Retina (tissue), 1 donor: ENCODE results near the gene SEPTIN10.
"Not testable (repeated sequence)": the region's sequence is repeated elsewhere in the genome, so short reads cannot be mapped to it uniquely, and the experiment has no call there.

ENCODE experiments used
- DNase-seq: peaks from one replicate; pipeline ENCODE4 v3.0.0-alpha.2; 2016

Gene SEPTIN10

GRCh38 chr2:109633284-109633961 is 19.7 kb upstream of the SEPTIN10 start:
- no peak for DNase-seq

- no peak for DNase-seq
These were observed 18.5 kb upstream of the SEPTIN10 start for GRCh38 chr2:109632158-109632789.

- no peak for DNase-seq
These were observed 18.0 kb upstream of the SEPTIN10 start for GRCh38 chr2:109631741-109632140.

GRCh38 chr2:109630441-109631430 is 17.0 kb upstream of the SEPTIN10 start:
- DNase-seq, result no peak

GRCh38 chr2:109629867-109630266 is 16.1 kb upstream of the SEPTIN10 start:
- DNase-seq, result no peak

- DNase-seq, result not testable (repeated sequence)
These were observed 14.6 kb upstream of the SEPTIN10 start for GRCh38 chr2:109628321-109628720.

DNA sequence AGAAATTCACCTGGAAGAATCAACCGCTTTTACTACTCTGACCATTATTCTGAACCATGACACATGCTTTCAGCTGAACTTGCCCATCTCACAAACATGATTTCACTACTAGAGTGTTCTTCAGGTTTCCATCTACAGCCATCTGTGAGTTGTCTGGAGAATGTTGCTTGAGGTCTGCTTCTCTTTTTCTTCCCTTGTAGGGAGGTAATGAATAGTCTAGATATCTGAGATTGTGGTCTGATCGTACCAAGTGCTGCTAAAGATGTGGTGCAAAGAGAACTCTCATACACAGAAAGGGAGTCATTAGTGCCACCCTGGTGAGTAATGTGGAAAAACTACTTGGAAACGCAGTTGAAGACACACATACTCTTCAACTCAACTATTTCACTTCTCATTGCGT is 10.6 kb upstream of the SEPTIN10 start:
- no peak for DNase-seq

- DNase-seq, result no peak
These were observed 10.2 kb upstream of the SEPTIN10 start for GRCh38 chr2:109623923-109624322.

GRCh38 chr2:109623297-109623696 is 9.5 kb upstream of the SEPTIN10 start:
- DNase-seq, result no peak

GRCh38 chr2:109619032-109619615 is 5.4 kb upstream of the SEPTIN10 start:
- DNase-seq, result no peak

DNA sequence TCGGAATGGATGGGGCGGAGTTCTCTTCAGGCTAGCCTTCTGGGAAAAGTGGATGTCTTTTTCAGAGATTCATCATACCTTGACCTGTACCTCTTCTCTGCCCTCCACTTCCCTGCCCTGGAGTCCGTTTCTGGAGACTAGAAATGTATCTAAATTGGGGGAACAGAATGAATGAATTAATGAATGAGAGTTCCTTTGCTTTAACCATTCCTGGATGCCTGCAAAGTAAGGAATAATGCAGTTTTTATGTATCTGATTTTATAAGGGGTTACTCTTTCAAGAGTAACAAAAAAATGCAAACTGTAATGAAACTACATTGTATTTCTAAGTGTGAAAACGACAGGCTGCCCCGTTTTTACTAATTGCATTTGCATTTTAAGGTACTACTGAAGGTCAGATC is 2.4 kb upstream of the SEPTIN10 start:
- DNase-seq, result no peak

DNA sequence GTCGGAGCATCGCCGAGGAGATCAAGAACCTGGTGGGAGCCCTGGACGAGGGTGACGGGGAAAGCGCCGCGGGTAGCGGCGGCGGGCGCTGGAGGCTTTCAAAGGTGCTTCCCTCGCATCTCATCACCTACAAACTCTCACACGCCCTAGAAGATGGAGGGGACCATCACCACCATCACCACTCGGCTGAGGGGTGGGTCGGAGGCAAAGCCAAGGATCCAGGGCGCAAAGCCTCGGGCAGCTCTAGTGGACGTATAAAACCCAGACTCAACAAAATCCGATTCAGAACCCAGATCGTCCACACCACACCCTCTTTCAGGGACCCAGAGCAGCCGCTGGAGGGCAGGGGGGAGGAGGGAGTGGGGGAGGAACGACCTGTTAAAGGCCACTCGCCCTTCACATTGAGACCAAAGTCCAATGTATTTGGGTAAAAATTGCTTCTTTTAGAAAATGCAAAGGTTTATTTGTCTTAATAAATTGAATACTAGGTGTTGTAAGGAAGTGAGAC is 1.9 kb upstream of the SEPTIN10 start:
- no peak for DNase-seq

DNA sequence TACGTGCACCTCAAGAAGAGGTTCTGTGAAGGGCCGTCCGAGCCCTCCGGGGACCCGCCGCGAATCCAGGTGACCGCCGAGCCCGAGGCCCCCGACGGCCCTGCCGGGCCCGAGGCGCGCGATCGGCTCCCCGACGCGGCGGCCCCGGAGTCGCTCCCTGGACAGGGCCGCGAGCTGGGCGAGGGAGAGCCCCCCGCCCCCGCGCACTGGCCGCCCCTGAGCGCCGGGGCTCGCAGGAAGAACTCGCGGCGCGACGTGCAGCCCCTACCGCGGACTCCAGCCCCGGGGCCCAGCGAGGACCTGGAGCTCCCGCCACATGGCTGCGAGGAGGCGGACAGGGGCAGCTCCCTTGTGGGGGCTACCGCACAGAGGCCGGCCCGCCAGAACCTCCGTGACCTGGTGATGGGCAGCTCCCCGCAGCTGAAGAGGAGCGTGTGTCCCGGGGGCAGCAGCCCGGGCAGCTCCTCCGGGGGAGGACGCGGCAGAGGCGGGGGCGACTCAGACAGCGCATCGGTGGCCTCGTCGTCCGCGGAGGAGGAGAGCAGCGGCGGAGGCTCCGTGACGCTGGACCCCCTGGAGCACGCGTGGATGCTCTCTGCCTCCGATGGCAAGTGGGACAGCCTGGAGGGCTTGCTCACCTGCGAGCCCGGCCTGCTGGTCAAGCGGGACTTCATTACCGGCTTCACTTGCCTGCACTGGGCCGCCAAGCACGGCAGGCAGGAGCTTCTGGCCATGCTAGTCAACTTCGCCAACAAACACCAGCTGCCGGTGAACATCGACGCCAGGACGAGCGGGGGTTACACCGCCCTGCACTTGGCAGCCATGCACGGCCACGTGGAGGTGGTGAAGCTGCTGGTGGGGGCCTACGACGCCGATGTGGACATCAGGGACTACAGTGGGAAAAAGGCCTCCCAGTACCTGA is 1.2 kb upstream of the SEPTIN10 start:
- DNase-seq, result peak; percentile 79

- DNase-seq, result peak; percentile 84
These were observed 465 bp downstream of the SEPTIN10 start for GRCh38 chr2:109613081-109613921.

DNA sequence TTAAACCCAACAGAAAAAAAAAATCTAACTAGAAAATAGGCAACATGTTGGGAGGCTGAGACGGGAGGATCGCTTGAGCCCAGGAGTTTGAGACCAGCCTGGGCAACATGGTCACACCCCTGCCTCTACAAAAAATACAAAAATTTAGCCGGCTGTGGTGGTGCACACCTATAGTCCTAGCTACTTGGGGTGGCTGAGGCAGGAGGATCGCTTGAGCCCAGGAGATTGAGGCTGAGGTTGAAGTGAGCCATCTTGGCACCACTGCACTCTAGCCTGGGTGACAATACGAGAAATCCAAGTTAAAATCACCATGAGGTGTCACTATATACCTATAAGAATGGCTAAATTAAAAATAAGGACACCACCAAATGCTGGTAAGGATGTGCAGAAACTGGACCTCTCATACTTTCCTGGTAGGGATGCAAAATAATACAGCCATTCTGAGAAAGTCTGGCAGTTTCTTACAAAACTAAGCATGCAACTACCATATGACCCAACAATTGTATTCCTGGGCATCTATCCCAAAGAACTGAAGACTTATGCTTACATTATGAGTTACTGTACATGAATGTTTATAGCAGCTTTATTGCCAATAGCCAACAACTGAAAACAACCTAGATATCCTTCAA is 2.2 kb downstream of the SEPTIN10 start:
- no peak for DNase-seq

DNA sequence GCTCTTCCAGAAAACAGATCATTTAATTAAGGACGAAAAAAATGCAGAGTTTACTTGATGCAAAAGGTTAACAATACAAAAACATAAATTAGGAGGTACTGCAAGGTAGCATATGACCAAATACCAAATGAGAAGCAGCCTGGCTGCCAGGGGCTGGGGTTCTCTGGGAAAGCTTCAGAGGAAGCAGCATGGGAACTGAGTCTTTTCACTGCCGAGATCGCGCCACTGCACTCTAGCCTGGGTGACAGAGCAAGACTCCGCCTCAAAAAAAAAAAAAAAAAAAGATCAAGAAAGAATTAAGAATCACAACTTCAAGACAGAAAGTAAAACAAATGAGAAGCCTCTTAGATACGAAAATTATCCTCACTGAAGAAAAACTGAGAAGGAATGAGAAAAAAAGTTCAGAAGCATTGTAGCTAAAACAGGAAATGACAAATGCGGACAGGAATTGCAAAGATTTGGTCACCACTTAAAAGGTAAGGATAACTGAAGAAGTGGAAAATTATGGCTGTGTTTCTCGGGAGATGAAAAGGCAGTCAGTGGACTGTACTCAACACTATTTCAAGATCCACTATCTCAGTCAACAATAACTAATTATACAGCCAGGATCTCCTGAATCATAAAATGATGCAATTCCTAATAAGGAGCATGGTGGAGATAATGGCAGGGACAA is 4.3 kb downstream of the SEPTIN10 start:
- DNase-seq, result no peak

GRCh38 chr2:109607766-109608165 is 6.0 kb downstream of the SEPTIN10 start:
- no peak for DNase-seq

DNA sequence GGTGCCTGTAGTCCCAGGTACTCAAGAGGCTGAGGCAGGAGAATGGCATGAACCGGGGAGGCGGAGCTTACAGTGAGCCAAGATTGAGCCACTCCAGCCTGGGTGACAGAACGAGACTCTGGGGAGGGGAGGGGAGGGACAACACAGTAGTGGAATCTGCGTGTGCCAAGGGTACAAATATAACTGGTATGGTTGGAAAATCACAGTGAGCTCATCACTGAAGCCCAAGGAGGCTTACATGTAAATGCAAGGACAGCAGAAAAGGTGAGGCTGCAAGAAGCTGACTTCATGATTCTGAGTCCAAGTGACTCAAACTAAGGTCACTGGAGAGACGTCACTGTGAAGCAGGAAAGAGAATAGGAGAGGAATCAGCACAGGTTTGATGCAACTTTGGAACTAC is 9.2 kb downstream of the SEPTIN10 start:
- DNase-seq, result no peak

DNA sequence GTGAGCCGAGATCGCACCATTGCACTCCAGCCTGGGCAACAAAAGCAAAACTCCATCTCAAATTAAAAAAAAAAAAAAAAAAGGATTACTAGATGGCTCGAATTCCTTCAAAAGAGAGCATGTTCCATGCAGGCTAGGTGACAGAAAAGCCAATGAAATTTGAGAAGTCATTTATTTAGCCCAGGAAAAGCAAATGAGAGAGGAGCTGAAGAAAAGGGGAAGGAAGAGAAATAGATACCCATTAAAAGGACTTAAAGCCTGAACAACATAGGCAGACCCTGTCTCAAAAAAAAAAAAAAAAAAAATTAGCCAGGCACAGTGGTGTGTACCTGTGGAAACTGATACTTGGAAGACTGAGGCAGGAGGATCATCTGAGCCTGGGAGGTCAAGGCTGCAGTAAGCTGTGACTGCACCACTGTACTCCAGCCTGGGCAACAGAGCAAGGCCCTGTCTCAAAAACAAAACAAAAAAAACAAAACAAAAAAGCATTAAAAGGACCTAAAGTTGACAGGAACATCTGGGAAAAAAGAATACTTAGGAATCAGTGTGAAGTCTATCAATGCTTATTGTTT is 11.1 kb downstream of the SEPTIN10 start:
- no peak for DNase-seq
